Measurements from ENCODE around the gene EML4. TPM values are rescaled to one million over a fixed set of nuclear protein-coding genes. Genes with fewer than 3 reads are reported as not detected.

Gene EML4
- total RNA-seq, 1 donor from 2014 or later: 95.8 TPM

GRCh38 chr2:42254186-42254895 is 85.2 kb downstream of the EML4 start:
- Mint-ChIP-seq H3K4me1 (peaks cover 56% of the 10 kb centered on the region), H3K4me3 (no peak overlapping the region), H3K9me3 (no peaks in the 10 kb centered on the region), H3K36me3 (ENCODE audit: low read depth) (peaks cover 58% of the 10 kb centered on the region), H3K27me3 (no peaks in the 10 kb centered on the region), H3K27ac (peak overlapping the region; percentile 71)
- ATAC-seq (ENCODE audit: low read depth) (no peak), DNase-seq (no peak)
- ChIA-PET POLR2A (no interaction called here), CTCF (no interaction called here)
- intact Hi-C loops (cut with micrococcal nuclease): no loop called here
- TF ChIP-seq, protein P1, sequence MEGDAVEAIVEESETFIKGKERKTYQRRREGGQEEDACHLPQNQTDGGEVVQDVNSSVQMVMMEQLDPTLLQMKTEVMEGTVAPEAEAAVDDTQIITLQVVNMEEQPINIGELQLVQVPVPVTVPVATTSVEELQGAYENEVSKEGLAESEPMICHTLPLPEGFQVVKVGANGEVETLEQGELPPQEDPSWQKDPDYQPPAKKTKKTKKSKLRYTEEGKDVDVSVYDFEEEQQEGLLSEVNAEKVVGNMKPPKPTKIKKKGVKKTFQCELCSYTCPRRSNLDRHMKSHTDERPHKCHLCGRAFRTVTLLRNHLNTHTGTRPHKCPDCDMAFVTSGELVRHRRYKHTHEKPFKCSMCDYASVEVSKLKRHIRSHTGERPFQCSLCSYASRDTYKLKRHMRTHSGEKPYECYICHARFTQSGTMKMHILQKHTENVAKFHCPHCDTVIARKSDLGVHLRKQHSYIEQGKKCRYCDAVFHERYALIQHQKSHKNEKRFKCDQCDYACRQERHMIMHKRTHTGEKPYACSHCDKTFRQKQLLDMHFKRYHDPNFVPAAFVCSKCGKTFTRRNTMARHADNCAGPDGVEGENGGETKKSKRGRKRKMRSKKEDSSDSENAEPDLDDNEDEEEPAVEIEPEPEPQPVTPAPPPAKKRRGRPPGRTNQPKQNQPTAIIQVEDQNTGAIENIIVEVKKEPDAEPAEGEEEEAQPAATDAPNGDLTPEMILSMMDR (IDR thresholded peaks at IDR 0.05): no peak

- DNase-seq: no peak
- intact Hi-C loops (cut with micrococcal nuclease): loop anchor here (1.0 to 5.0 kb wide), 2 partner anchors 106 to 154 kb away; partner anchors contain the start of gene COX7A2L
- peaks cover 45% of the 10 kb centered on the region for H3K4me1 Mint-ChIP-seq
- no peaks in the 10 kb centered on the region for H3K27me3 Mint-ChIP-seq
- CTCF ChIA-PET: interaction anchor here (1.3 to 1.6 kb wide), 3 partner anchors 13 to 387 kb away, joined by 3 to 9 read pairs (median 4); no protein-coding TSS in a partner anchor
- H3K36me3 Mint-ChIP-seq (ENCODE audit: low read depth): peaks cover 51% of the 10 kb centered on the region
- POLR2A ChIA-PET: interaction anchor here (0.6 to 1.1 kb wide), 3 partner anchors 15 to 157 kb away, joined by 3 to 4 read pairs (median 4); no protein-coding TSS in a partner anchor
- peak overlapping the region; percentile 4 for H3K4me3 Mint-ChIP-seq
- peak overlapping the region; percentile 32 for H3K27ac Mint-ChIP-seq
- TF ChIP-seq, protein P1 (IDR thresholded peaks at IDR 0.05): no peak
- peak; percentile 68 for ATAC-seq (ENCODE audit: low read depth)
- no peaks in the 10 kb centered on the region for H3K9me3 Mint-ChIP-seq
These were observed 87.4 kb downstream of the EML4 start for GRCh38 chr2:42256505-42256904.

DNA sequence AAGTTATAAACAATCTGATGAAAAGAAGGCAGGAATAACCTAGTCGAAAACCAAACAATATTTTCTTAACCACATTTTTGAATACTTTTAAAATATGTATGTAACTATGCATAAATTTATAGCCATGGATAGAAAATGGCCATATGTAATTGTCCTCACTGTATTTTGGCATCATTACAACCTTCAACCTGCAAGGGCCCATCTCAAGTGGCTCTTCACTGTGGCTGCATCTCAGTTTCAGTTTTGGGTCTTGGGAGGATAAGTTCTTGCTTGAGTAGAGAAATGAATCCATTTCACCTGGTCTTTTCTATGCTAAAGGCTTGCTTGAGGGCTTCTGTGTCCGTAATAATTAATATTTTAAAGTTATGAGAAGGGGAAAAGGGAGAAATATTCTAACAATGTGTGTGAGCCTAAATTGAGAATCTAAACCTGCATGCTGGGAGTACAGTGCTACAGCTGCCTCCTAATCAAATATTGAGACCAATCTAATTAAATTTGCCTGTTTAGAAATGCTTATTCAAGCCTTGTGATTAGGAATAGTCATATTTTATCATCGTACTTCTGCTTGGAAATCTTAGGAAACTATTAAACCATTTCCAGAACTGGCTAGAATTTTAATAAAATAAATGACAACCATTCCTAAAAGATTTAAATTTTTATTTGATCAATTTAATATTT is 92.5 kb downstream of the EML4 start:
- H3K4me1 Mint-ChIP-seq: peaks cover 6% of the 10 kb centered on the region
- TF ChIP-seq, protein P1 (IDR thresholded peaks at IDR 0.05): no peak
- no peak for DNase-seq
- ChIA-PET POLR2A (no interaction called here), CTCF (interaction anchor here (0.7 kb wide), 1 partner anchor 408 kb away, joined by 4 read pairs; no protein-coding TSS in a partner anchor)
- H3K27me3 Mint-ChIP-seq: no peaks in the 10 kb centered on the region
- H3K27ac Mint-ChIP-seq: no peak overlapping the region
- H3K9me3 Mint-ChIP-seq: no peaks in the 10 kb centered on the region
- intact Hi-C loops (cut with micrococcal nuclease): loop anchor here (5.0 kb wide), 1 partner anchor 36 kb away; no protein-coding TSS in a partner anchor
- H3K4me3 Mint-ChIP-seq: no peak overlapping the region
- peaks cover 59% of the 10 kb centered on the region for H3K36me3 Mint-ChIP-seq (ENCODE audit: low read depth)
- ATAC-seq (ENCODE audit: low read depth): no peak

- no peaks in the 10 kb centered on the region for H3K9me3 Mint-ChIP-seq
- ChIA-PET CTCF (no interaction called here), POLR2A (no interaction called here)
- H3K27ac Mint-ChIP-seq: no peak overlapping the region
- H3K27me3 Mint-ChIP-seq: no peaks in the 10 kb centered on the region
- intact Hi-C loops (cut with micrococcal nuclease): loop anchor here (2.0 kb wide), 1 partner anchor 13 kb away; no protein-coding TSS in a partner anchor
- H3K4me1 Mint-ChIP-seq: no peaks in the 10 kb centered on the region
- H3K36me3 Mint-ChIP-seq (ENCODE audit: low read depth): peaks cover 63% of the 10 kb centered on the region
- DNase-seq: no peak
- no peak overlapping the region for H3K4me3 Mint-ChIP-seq
- TF ChIP-seq, protein P1 (IDR thresholded peaks at IDR 0.05): no peak
- no peak for ATAC-seq (ENCODE audit: low read depth)
These were observed 97.1 kb downstream of the EML4 start for GRCh38 chr2:42266236-42266635.

DNA sequence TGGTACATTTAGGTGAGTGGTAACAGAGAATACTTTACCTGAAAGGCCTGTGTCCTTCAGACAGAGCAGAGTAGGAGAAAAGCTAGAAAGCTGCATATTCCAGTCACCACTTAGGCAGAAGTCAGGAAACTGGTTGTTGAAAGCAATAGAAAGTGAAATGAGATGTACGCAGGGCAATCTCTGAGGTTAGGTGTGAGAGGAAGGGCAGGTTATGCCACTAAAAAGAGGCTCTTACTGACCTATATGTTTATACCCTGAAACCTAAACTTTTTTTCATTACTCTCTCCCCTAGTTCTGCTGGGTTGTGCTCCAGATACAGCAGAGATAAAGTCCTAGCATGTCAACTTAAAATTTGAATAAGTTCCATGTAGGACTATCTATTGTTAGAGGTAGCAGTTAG is 98.4 kb downstream of the EML4 start:
- Mint-ChIP-seq H3K4me3 (no peak overlapping the region), H3K4me1 (no peaks in the 10 kb centered on the region), H3K27ac (no peak overlapping the region), H3K27me3 (no peaks in the 10 kb centered on the region), H3K9me3 (no peaks in the 10 kb centered on the region), H3K36me3 (ENCODE audit: low read depth) (peaks cover 56% of the 10 kb centered on the region)
- ChIA-PET POLR2A (no interaction called here), CTCF (interaction anchor here (1.4 kb wide), 1 partner anchor 181 kb away, joined by 3 read pairs; no protein-coding TSS in a partner anchor)
- TF ChIP-seq, protein P1 (IDR thresholded peaks at IDR 0.05): no peak
- intact Hi-C loops (cut with micrococcal nuclease): loop anchor here (2.0 kb wide), 1 partner anchor 15 kb away; no protein-coding TSS in a partner anchor
- DNase-seq (no peak), ATAC-seq (ENCODE audit: low read depth) (no peak)

Data from activated B cell treated with CpG ODN at 0.5 μM for 24 hours (primary cell).